CD4-positive, alpha-beta T cell (primary cell): Measurements from ENCODE around the gene UPK1B. TPM values are rescaled to one million over a fixed set of nuclear protein-coding genes. Genes with fewer than 3 reads are reported as not detected.

Experiments
- ATAC-seq: fragments of 200-7000 bp; cut with Tn5 transposase; one replicate; pipeline ENCODE4 v1.10.0; 2022; ENCODE audit warnings: mild to moderate bottlenecking; ENCODE audit not compliant: poor library complexity
- CTCF ChIA-PET: fragments of 350-600 bp; sonication (Branson Sonifier 250); formaldehyde crosslinking; loops from one replicate; lab custom pipeline; 2021; ENCODE audit warnings: antibody characterized with exemption, inconsistent platforms; lab: Charles Lee
- POLR2A ChIA-PET: fragments of 350-600 bp; sonication (Branson Sonifier 250); formaldehyde crosslinking; loops from one replicate; lab custom pipeline; 2021; ENCODE audit warnings: antibody characterized with exemption, inconsistent platforms; lab: Charles Lee
- DNase-seq, 14 experiments: peaks; one replicate each; pipeline ENCODE4 v3.0.0-alpha.2; 2013 to 2020; ENCODE audit warnings: mixed read lengths in 2 of 14
- H3K27ac ChIP-seq, 2 donors: one replicate each; pipeline versions ENCODE4 v1.5.1 to v1.7.0; 2013; ENCODE audit warnings: low read length in 2 of 2, low read depth in 1 of 2, mild to moderate bottlenecking in 1 of 2
- H3K27me3 ChIP-seq, 2 experiments: 1 replicate in 1 of 2; 2 replicates in 1 of 2; pipeline versions ENCODE4 v1.6.1 to v1.7.0; 2013; ENCODE audit warnings: low read length in 2 of 2, control low read depth in 1 of 2, mild to moderate bottlenecking in 1 of 2, moderate library complexity in 1 of 2; ENCODE audit not compliant: insufficient read depth in 2 of 2, control insufficient read depth in 1 of 2
- H3K36me3 ChIP-seq: one replicate; pipeline ENCODE4 v1.6.1; 2013; ENCODE audit warnings: low read length, control low read depth; ENCODE audit not compliant: insufficient read depth
- H3K4me1 ChIP-seq: one replicate; pipeline ENCODE4 v1.6.1; 2013; ENCODE audit warnings: low read length, control low read depth; ENCODE audit not compliant: insufficient read depth
- H3K4me3 ChIP-seq: one replicate; pipeline ENCODE4 v1.5.1; 2013; ENCODE audit warnings: mild to moderate bottlenecking, low read length, moderate library complexity
- H3K9me3 ChIP-seq, 2 experiments: 1 replicate in 1 of 2; 2 replicates in 1 of 2; pipeline versions ENCODE4 v1.6.1 to v1.7.0; 2013; ENCODE audit warnings: low read length in 2 of 2, mild to moderate bottlenecking in 2 of 2, control low read depth in 1 of 2, moderate library complexity in 1 of 2; ENCODE audit not compliant: control insufficient read depth in 1 of 2, insufficient read depth in 1 of 2
- H3K27ac Mint-ChIP-seq: one replicate; pipeline ENCODE4 v1.8.0; 2020; ENCODE audit warnings: mixed read lengths
- H3K27me3 Mint-ChIP-seq: one replicate; pipeline ENCODE4 v1.8.0; 2021; ENCODE audit warnings: mixed read lengths
- H3K36me3 Mint-ChIP-seq: one replicate; pipeline ENCODE4 v1.8.0; 2021; ENCODE audit warnings: low read depth, mixed read lengths
- H3K4me1 Mint-ChIP-seq: one replicate; pipeline ENCODE4 v1.8.0; 2021; ENCODE audit warnings: low read depth, mixed read lengths
- H3K4me3 Mint-ChIP-seq: one replicate; pipeline ENCODE4 v1.8.0; 2020; ENCODE audit warnings: mild to moderate bottlenecking, mixed read lengths
- H3K9me3 Mint-ChIP-seq: one replicate; pipeline ENCODE4 v1.8.0; 2020; ENCODE audit warnings: mixed read lengths
- CTCF ChIP-seq: fragments of 200-600 bp; IDR thresholded peaks from one replicate; pipeline ENCODE4 v1.8.0; 2022; ENCODE audit warnings: antibody characterized with exemption, mild to moderate bottlenecking
- intact Hi-C, 2 experiments: fragments of 100-400 bp; cut with DNase I in 1 of 2; cut with micrococcal nuclease in 1 of 2; formaldehyde crosslinking; loops; one replicate each; pipeline versions ENCODE4 v1.15.1 to v1.9.0; 2023 to 2025; cut with DNase I, micrococcal nuclease
- total RNA-seq, 174 experiments: library from RNA in 2 of 174; stranded (reverse) in 2 of 174; gene quantifications; one replicate each; pipeline ENCODE4 v1.2.3 and lab custom pipeline; 2021 to 2026

The UPK1B gene
- total RNA-seq, 2 experiments from 2014 or later, result not detected

GRCh38 chr3:119222391-119222790 is 49.0 kb downstream of the UPK1B start:
- intact Hi-C loops, result loop anchor here in 1 of 2 experiments (10.0 kb wide), 1 partner anchor 268 kb away; no protein-coding TSS in a partner anchor
- H3K27ac Mint-ChIP-seq, result peak overlapping the region; percentile 93
- no peak for TF ChIP-seq CTCF
- no peak overlapping the region for H3K27ac ChIP-seq
- peaks cover 83% of the 10 kb centered on the region for H3K36me3 ChIP-seq
- no peaks in the 10 kb centered on the region for H3K27me3 ChIP-seq
- peaks cover 84% of the 10 kb centered on the region for H3K36me3 Mint-ChIP-seq
- no peaks in the 10 kb centered on the region for H3K9me3 ChIP-seq
- ATAC-seq, result no peak
- ChIA-PET CTCF (interaction anchor here (3.5 kb wide), 1 partner anchor 19 kb away, joined by 11 read pairs; the partner anchor contains the start of gene B4GALT4), POLR2A (no interaction called here)
- H3K27me3 Mint-ChIP-seq, result no peaks in the 10 kb centered on the region
- H3K4me1 Mint-ChIP-seq, result peaks cover 83% of the 10 kb centered on the region
- no peak overlapping the region for H3K4me3 Mint-ChIP-seq
- no peak overlapping the region for H3K4me3 ChIP-seq
- no peaks in the 10 kb centered on the region for H3K9me3 Mint-ChIP-seq
- H3K4me1 ChIP-seq, result peaks cover 31% of the 10 kb centered on the region
- DNase-seq, result no peak

- H3K4me1 Mint-ChIP-seq, result peaks cover 90% of the 10 kb centered on the region
- Histone ChIP-seq H3K27me3 (no peaks in the 10 kb centered on the region), H3K4me3 (no peak overlapping the region), H3K27ac (no peak overlapping the region), H3K4me1 (peaks cover 27% of the 10 kb centered on the region), H3K36me3 (peaks cover 83% of the 10 kb centered on the region), H3K9me3 (no peaks in the 10 kb centered on the region)
- POLR2A ChIA-PET, result interaction anchor here (5.0 kb wide), 1 partner anchor 18 kb away, joined by 18 read pairs; the partner anchor contains the start of gene B4GALT4
- intact Hi-C loops, result loop anchor here in 1 of 2 experiments (10.0 kb wide), 1 partner anchor 269 kb away; no protein-coding TSS in a partner anchor
- DNase-seq (no peak), ATAC-seq (no peak)
- H3K27me3 Mint-ChIP-seq, result no peaks in the 10 kb centered on the region
- CTCF ChIA-PET, result interaction anchor here (3.5 kb wide), 1 partner anchor 18 kb away, joined by 11 read pairs; the partner anchor contains the start of gene B4GALT4
- H3K36me3 Mint-ChIP-seq, result peaks cover 88% of the 10 kb centered on the region
- H3K27ac Mint-ChIP-seq, result peak overlapping the region; percentile 93
- no peak for TF ChIP-seq CTCF
- H3K9me3 Mint-ChIP-seq, result no peaks in the 10 kb centered on the region
- H3K4me3 Mint-ChIP-seq, result no peak overlapping the region
These were observed 50.1 kb downstream of the UPK1B start for GRCh38 chr3:119223511-119223910.

- CTCF ChIA-PET, result interaction anchor here (1.7 kb wide), 1 partner anchor 128 kb away, joined by 4 read pairs; no protein-coding TSS in a partner anchor
- no peaks in the 10 kb centered on the region for H3K9me3 ChIP-seq
These were observed 51.7 kb downstream of the UPK1B start for GRCh38 chr3:119225121-119225520.

More at GRCh38 chr3:119225121-119225520, 51.7 kb downstream of the UPK1B start:
- H3K36me3 Mint-ChIP-seq, result peaks cover 90% of the 10 kb centered on the region
- TF ChIP-seq CTCF, result no peak
- H3K27ac Mint-ChIP-seq, result peak overlapping the region; percentile 27
- no peaks in the 10 kb centered on the region for H3K9me3 Mint-ChIP-seq
- H3K27ac ChIP-seq, result no peak overlapping the region
- intact Hi-C loops, result loop anchor here in 1 of 2 experiments (10.0 kb wide), 1 partner anchor 270 kb away; no protein-coding TSS in a partner anchor
- no peak overlapping the region for H3K4me3 Mint-ChIP-seq
- ATAC-seq (no peak), DNase-seq (no peak)
- no peak overlapping the region for H3K4me3 ChIP-seq
- no peaks in the 10 kb centered on the region for H3K27me3 ChIP-seq
- H3K4me1 ChIP-seq, result peaks cover 15% of the 10 kb centered on the region
- peaks cover 89% of the 10 kb centered on the region for H3K36me3 ChIP-seq
- H3K27me3 Mint-ChIP-seq, result no peaks in the 10 kb centered on the region
- H3K4me1 Mint-ChIP-seq, result peaks cover 88% of the 10 kb centered on the region
- POLR2A ChIA-PET, result interaction anchor here (1.8 to 5.0 kb wide), 2 partner anchors 16 to 18 kb away, joined by 5 to 18 read pairs; partner anchors contain the start of gene B4GALT4
